NCI-H1092 treated with DMSO at 0.1 percent for 48 hours (cell line): ENCODE measurements around the gene TBL1XR1.

Experiments
- DNase-seq: peaks from one replicate; lab custom pipeline; 2025; lab: John Stamatoyannopoulos, UW

The TBL1XR1 gene

GRCh38 chr3:177109688-177110330 is 87.5 kb downstream of the TBL1XR1 start:
- DNase-seq: no peak

GRCh38 chr3:177108648-177109047 is 88.6 kb downstream of the TBL1XR1 start:
- no peak for DNase-seq

DNA sequence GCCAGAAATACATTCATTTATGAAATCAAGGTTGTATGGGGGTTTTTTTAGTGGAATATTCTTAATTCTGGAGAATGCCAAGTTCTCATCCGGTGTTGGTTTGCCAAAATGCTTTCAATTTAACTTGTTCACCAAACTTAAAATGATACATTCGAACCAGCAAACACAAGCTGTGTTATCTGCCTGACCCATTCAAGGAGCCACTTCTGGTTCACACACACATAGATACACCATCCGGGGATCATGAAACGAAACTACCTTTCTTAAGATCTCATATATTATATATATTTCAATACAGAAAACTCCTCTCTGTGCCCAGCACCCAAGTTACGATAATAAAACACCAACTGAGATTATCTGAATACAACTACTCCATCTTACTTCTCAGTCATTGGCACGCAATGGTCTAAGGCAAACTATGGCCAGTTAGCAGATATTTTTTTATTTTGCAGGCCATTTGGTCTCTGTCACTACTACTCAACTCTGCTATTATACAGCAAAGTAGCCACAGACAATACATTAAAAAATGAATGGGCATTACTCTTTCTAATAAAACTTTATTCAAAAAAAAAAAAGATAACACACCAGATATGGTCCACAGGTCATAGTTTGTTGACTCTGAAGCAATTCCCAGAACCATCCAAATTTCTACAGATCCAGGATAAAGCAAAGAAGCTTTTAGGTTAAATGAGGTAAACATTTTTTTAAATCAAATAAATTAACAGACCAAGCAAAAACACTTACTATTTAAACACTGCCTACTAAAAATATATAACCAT is 89.6 kb downstream of the TBL1XR1 start:
- DNase-seq: no peak

DNA sequence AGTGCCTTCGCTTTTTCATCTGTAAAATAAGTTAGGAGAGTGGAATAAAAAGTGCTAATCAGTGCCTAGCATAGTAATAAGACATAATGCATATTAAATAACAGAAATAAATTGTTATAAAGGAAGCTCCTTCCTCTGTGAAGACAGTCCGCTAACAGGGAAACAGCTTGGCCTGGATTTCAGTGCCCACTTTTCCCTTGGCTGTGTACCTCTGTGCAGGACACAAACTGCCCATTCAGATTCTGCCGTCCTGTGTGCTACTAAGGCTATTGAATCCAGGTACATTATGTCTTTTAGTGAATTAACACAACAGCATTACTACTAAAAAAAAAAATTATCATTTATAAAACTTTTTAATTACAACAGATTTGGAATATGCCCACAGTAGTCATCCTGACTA is 90.7 kb downstream of the TBL1XR1 start:
- DNase-seq: no peak

- DNase-seq: no peak
Observed at GRCh38 chr3:177106184-177106583, 91.1 kb downstream of the TBL1XR1 start.

- no peak for DNase-seq
Observed at GRCh38 chr3:177105623-177106022, 91.7 kb downstream of the TBL1XR1 start.

DNA sequence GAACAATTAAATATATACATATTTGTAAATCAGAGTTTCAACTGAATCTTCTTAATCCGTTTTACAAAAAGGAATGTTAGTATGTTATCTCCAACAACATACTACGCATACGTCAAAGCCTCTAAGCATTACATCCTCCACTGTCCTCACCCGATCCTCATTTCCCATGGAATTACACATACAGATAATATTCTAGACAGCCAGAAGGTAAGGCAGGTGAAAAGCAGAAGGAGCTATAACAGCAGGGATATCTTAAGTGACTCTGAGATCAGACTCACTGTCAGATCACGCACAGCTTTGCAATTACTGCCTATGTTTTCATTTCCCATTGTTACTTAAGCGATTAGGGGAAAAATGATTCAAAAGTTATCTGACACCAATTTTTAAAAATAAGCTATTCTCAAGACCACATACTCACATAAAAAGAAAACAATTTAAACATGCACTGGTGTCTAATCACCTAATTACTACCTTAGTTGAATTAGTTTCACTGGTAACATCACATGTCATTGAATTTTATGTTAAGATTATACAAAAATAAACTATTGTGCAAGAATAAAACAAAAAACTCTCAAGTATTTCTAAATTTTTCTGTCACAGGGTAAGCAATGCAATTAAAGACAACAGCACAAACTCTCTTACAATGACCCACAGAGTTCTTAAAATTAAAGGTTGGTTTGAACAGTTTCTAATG is 92.8 kb downstream of the TBL1XR1 start:
- DNase-seq: no peak

DNA sequence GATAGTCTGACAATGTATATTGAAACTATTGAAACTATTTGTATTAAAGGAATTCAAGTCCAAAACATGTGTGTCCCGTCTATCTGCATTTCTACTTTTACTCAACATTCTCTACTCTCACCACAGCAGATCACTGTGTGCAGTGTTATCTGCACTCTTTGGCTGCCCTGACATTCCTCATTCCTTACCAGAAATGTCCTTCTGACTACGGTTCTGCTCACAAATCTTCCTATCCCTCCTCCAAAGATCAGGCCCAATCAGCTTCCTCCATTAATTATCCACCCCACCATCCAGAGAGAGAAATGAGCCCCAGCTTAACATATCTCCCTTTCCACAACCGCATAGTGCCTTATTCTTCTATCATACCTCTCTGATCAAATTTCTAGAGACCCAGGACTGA is 94.7 kb downstream of the TBL1XR1 start:
- no peak for DNase-seq

DNA sequence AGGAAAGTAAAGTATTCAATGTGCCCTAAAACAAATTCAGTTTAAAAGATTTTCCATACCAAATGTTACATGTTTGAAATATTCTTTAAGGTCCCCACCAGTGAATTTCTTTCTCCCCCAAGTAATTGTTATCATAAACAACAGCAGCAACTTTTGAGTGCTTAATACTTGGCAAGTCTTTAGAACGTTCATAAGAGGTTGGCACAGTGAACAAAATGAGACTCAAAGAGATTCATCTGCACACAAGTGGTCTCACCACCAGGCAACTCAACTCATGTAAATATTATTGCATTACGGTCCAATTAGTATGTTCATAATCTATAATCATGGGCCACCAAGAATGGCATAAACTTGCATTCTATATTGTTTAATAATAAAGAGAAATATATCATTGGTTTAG is 98.7 kb downstream of the TBL1XR1 start:
- DNase-seq: no peak

DNA sequence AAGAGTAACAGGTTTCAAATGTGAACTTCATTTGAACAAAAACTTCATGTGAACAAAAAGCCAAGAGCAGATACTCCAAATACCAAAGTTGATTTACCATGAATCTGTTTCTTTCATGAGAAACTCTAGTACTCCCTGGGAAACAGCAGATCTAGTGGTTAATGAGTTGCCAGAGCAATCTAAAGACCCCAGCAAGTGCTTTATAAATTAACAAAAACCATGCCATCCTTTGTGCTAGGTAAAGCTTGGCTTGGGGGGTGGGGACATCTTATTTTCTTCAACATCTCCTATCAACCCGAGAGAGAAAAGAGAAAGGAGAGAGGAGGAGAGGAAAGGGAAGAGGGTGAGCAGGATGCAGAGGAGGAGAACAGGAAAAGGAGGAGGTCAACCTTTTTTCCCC is 100.7 kb downstream of the TBL1XR1 start:
- DNase-seq: no peak

DNA sequence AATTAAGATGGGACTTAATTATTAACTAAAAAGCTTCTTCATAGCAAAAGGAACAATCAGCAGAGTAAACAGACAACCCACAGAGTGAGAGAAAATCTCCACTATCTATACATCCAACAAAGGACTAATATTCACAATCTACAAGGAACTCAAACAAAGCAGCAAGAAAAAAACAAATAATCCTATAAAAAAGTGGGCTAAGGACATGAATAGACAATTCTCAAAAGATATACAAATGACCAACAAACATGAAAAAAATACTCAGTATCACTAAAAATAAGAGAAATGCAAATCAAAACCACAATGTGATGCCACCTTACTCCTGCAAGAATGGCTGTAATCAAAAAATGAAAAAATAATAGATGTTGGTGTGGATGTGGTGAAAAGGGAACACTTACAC is 103.3 kb downstream of the TBL1XR1 start:
- no peak for DNase-seq

DNA sequence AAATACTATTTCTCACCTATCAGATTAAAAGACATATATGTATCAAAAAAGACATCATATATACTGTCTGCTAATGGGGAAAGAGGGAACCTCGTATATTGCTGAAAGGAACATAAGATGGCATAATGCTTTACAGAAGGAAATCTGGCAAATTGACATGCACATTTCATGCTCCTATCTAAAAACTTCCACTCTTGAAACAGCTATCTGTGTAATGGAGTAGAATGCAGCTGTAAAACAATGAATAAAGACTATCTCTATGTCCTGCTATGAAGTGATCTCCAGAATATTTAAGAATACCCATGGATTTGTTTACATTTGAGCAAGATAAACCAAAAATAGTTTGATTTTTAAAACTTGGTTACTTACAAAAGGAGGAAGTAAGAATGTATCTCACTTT is 107.4 kb downstream of the TBL1XR1 start:
- DNase-seq: no peak

GRCh38 chr3:177089110-177089509 is 108.2 kb downstream of the TBL1XR1 start:
- DNase-seq: no peak

GRCh38 chr3:177085794-177086193 is 111.5 kb downstream of the TBL1XR1 start:
- no peak for DNase-seq

DNA sequence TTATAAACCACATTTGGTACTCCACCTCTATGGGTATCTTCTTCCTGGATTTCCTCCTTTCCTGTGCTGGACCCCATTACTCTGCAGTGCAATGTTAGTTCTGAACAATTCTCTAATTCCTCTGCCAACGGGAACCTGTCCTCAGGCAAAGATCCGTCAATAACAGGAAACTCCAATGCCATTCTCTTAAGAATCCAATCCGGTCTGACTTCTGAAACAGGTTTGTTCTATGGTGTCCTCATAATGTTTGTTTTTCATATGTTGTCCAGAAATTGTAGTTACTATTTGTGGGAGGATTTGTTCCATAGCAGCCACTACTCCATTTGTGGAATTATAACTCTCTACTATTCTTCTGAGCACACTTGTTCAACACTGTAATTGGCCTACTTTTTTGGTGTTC is 112.7 kb downstream of the TBL1XR1 start:
- DNase-seq: no peak

- no peak for DNase-seq
Observed at GRCh38 chr3:177080122-177080521, 117.2 kb downstream of the TBL1XR1 start.

GRCh38 chr3:177079684-177080083 is 117.6 kb downstream of the TBL1XR1 start:
- DNase-seq: no peak

DNA sequence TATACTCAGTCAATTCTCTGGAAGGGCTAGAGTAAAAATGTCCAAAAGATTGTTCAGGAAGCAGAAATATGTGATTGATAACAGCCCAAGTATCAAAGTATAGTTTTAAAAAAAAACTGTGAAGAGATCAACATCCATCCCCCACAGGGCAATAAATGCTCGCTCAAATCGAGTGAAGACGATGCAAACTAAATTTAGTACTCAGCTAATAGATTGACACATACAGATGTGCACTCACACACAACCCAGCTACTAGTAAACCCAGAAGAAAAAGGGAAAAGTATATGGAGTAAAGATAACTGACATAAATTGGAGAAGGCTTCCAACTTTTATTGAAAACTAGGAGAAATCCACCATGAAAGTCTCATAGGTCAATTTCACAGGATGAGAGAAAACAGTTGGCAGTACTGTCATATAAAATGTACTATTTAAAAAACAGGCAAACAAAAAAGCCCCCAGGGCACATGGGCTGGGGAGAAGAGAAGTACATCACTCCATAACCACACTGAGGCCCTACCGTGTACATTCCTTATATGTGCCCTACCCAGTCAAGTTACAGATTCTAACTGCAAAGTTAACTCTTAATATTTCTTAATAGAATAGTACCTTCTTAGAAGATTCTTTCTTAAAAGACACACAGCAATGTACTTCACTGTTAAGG is 125.7 kb downstream of the TBL1XR1 start:
- DNase-seq: no peak

GRCh38 chr3:177069514-177070329 is 127.6 kb downstream of the TBL1XR1 start:
- DNase-seq: no peak

GRCh38 chr3:177068967-177069366 is 128.3 kb downstream of the TBL1XR1 start:
- no peak for DNase-seq

GRCh38 chr3:177066068-177066467 is 131.2 kb downstream of the TBL1XR1 start:
- no peak for DNase-seq
